ENCODE results near the gene ACOT11.

ACOT11 gene

GRCh38 chr1:54609301-54609921 is 61.4 kb downstream of the ACOT11 start:
- TF ChIP-seq CTCF (IDR thresholded peaks at IDR 0.05) = no peak
- peak; percentile 71 for DNase-seq (ENCODE audit: low spot score)
- Histone ChIP-seq H3K4me3 (no peak overlapping the region), H3K27ac (no peak overlapping the region)

GRCh38 chr1:54610048-54610447 is 62.0 kb downstream of the ACOT11 start:
- TF ChIP-seq CTCF (IDR thresholded peaks at IDR 0.05) = no peak
- Histone ChIP-seq H3K27ac (no peak overlapping the region), H3K4me3 (no peak overlapping the region)
- peak; percentile 43 for DNase-seq (ENCODE audit: low spot score)

GRCh38 chr1:54610601-54611580 is 62.9 kb downstream of the ACOT11 start:
- Histone ChIP-seq H3K4me3 (no peak overlapping the region), H3K27ac (no peak overlapping the region)
- no peak for TF ChIP-seq CTCF (IDR thresholded peaks at IDR 0.05)
- DNase-seq (ENCODE audit: low spot score) = peak; percentile 45

GRCh38 chr1:54611621-54612020 is 63.6 kb downstream of the ACOT11 start:
- peak; percentile 50 for DNase-seq (ENCODE audit: low spot score)
- H3K27ac ChIP-seq = no peak overlapping the region

GRCh38 chr1:54614024-54614423 is 66.0 kb downstream of the ACOT11 start:
- Histone ChIP-seq H3K4me3 (no peak overlapping the region), H3K27ac (no peak overlapping the region)
- no peak for TF ChIP-seq CTCF (IDR thresholded peaks at IDR 0.05)
- peak; percentile 12 for DNase-seq (ENCODE audit: low spot score)

More at GRCh38 chr1:54611621-54612020, 63.6 kb downstream of the ACOT11 start:
- no peak overlapping the region for H3K4me3 ChIP-seq
- TF ChIP-seq CTCF (IDR thresholded peaks at IDR 0.05) = no peak

GRCh38 chr1:54614563-54614962 is 66.5 kb downstream of the ACOT11 start:
- peak; percentile 63 for DNase-seq (ENCODE audit: low spot score)
- no peak overlapping the region for H3K4me3 ChIP-seq
- H3K27ac ChIP-seq = no peak overlapping the region
- TF ChIP-seq CTCF (IDR thresholded peaks at IDR 0.05) = no peak

Data from coronary artery (tissue), 2 donors.